Activated CD4-positive, alpha-beta T cell treated with anti-CD3 and anti-CD28 coated beads, Interleukin-2, Interleukin-4, amounts not matched to agents 100 ng/mL and 50 ng/mL, durations not matched to agents 16 hours and 8 hours (primary cell): Measurements from ENCODE around the gene PREX1.

ENCODE experiments used
- DNase-seq: peaks from one replicate; pipeline ENCODE4 v3.0.0-alpha.2; 2020; ENCODE audit warnings: low spot score

The PREX1 gene

GRCh38 chr20:48794816-48795457 is 32.9 kb downstream of the PREX1 start:
- no peak for DNase-seq

- no peak for DNase-seq
These were observed 33.4 kb downstream of the PREX1 start for GRCh38 chr20:48794360-48794759.

GRCh38 chr20:48793776-48794175 is 34.0 kb downstream of the PREX1 start:
- DNase-seq: no peak

GRCh38 chr20:48791666-48792071 is 36.1 kb downstream of the PREX1 start:
- DNase-seq: no peak

GRCh38 chr20:48791014-48791413 is 36.8 kb downstream of the PREX1 start:
- DNase-seq: no peak

GRCh38 chr20:48790473-48791003 is 37.3 kb downstream of the PREX1 start:
- DNase-seq: no peak

GRCh38 chr20:48789781-48790472 is 37.9 kb downstream of the PREX1 start:
- DNase-seq: peak; percentile 33

GRCh38 chr20:48789185-48789668 is 38.6 kb downstream of the PREX1 start:
- peak; percentile 38 for DNase-seq

- DNase-seq: no peak
These were observed 39.2 kb downstream of the PREX1 start for GRCh38 chr20:48788486-48789072.

- peak; percentile 52 for DNase-seq
These were observed 39.9 kb downstream of the PREX1 start for GRCh38 chr20:48787861-48788375.

- DNase-seq: no peak
These were observed 40.7 kb downstream of the PREX1 start for GRCh38 chr20:48786951-48787705.

- DNase-seq: no peak
These were observed 42.0 kb downstream of the PREX1 start for GRCh38 chr20:48785801-48786200.

GRCh38 chr20:48785256-48785655 is 42.5 kb downstream of the PREX1 start:
- DNase-seq: no peak

GRCh38 chr20:48784273-48784641 is 43.5 kb downstream of the PREX1 start:
- DNase-seq: peak; percentile 71

- DNase-seq: peak; percentile 85
These were observed 44.1 kb downstream of the PREX1 start for GRCh38 chr20:48783533-48784272.

GRCh38 chr20:48782901-48783308 is 44.9 kb downstream of the PREX1 start:
- no peak for DNase-seq

- no peak for DNase-seq
These were observed 45.7 kb downstream of the PREX1 start for GRCh38 chr20:48782053-48782452.

- DNase-seq: no peak
These were observed 46.2 kb downstream of the PREX1 start for GRCh38 chr20:48781634-48782033.

- DNase-seq: no peak
These were observed 48.4 kb downstream of the PREX1 start for GRCh38 chr20:48779435-48779834.

- no peak for DNase-seq
These were observed 50.0 kb downstream of the PREX1 start for GRCh38 chr20:48777821-48778220.

- no peak for DNase-seq
These were observed 50.8 kb downstream of the PREX1 start for GRCh38 chr20:48777005-48777404.
